ENCODE results near the gene JAZF1. TPM values are rescaled to one million over a fixed set of nuclear protein-coding genes. Genes with fewer than 3 reads are reported as not detected.

JAZF1 gene
- polyA plus RNA-seq, 4 donors, result 0.67 to 4.6 (median 3.5) TPM

DNA sequence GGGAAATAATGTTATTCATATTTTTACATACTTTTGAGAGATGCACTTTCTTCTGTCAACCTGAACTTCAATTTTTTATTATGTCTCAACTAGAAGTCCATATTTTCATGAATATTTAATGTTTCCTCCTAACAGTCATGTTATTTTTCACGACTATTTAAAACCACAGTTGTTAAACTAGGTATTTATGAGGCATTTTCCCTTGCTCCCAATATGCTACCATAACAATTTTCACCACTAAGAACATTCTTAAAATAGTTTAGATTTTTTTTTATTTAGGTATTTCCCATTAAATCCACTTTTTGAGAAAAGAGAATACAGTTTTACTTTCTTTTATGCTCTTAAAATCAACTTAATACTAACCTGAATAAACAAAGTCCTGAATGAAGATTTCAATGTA is 89.4 kb downstream of the JAZF1 start:
- Histone ChIP-seq H3K36me3 (ENCODE audit: control insufficient read depth in 3 of 3, insufficient read depth in 2 of 3, low read depth in 1 of 3, low read length in 3 of 3) (no peaks in the 10 kb centered on the region), H3K9me3 (ENCODE audit: control insufficient read depth in 2 of 2, insufficient read depth in 1 of 2, low read depth in 1 of 2, low read length in 1 of 2) (no peaks in the 10 kb centered on the region), H3K4me3 (ENCODE audit: low read depth in 1 of 3, low read length in 3 of 3) (no peak overlapping the region), H3K4me1 (ENCODE audit: control insufficient read depth in 3 of 3, insufficient read depth in 2 of 3, low read depth in 1 of 3, low read length in 2 of 3) (peaks cover 0 to 4% (median 0%) of the 10 kb centered on the region in 3 donors), H3K27ac (ENCODE audit: low read depth in 1 of 3, low read length in 2 of 3) (no peak overlapping the region), H3K27me3 (ENCODE audit: control insufficient read depth in 3 of 3, insufficient read depth in 3 of 3, low read length in 3 of 3) (no peaks in the 10 kb centered on the region)
- DNase-seq (no peak), FAIRE-seq (peak; percentile 26)
- WGBS, 3 donors, result 71 to 89% (median 71%) methylated on average over 1 of the region's 1 CpG

DNA sequence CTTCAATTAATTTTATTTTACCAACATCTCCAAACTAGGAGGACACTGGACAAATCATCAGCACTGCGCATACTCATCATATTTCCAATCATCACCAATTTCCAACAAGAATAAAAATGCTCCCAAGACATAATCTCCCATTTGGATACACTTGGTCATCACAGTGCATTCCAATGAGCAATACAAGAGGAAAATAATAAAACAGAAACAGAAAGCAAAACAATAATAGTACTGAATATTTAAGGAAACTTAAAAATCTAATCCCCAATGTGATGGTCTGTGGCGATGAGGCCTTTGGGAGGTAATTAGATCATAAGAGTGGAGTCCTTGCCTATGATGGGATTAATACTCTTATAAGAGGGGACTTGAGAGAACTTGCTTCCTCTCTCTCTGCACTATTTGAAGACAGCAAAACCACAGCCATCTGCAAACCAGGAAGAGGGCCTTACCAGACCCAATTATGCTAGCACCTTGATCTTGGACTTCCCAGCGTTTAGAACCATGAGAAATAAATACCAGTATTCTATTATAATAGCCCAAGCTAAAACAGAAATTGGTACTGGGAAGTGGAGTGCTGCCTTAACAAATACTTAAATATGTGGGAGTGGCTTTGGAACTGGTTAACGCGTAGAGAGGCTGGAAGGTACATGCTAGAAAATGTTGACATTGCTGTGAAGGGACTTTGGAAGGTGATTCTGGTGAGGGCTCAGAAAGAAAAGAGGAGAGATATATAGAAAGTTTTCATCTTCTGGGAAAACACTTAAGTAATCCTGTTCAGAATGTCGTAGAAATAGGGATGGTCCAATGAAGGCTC is 91.5 kb downstream of the JAZF1 start:
- H3K4me1 ChIP-seq (ENCODE audit: control insufficient read depth in 3 of 3, insufficient read depth in 2 of 3, low read depth in 1 of 3, low read length in 2 of 3), result peaks cover 0 to 4% (median 0%) of the 10 kb centered on the region in 3 donors
- DNase-seq, result no peak
- H3K27ac ChIP-seq (ENCODE audit: low read depth in 1 of 3, low read length in 2 of 3), result no peak overlapping the region
- H3K4me3 ChIP-seq (ENCODE audit: low read depth in 1 of 3, low read length in 3 of 3), result no peak overlapping the region
- WGBS, 3 donors, result 89 to 91% (median 91%) methylated on average over 6 of the region's 6 CpGs
- H3K9me3 ChIP-seq (ENCODE audit: control insufficient read depth in 2 of 2, insufficient read depth in 1 of 2, low read depth in 1 of 2, low read length in 1 of 2), result no peaks in the 10 kb centered on the region
- H3K36me3 ChIP-seq (ENCODE audit: control insufficient read depth in 3 of 3, insufficient read depth in 2 of 3, low read depth in 1 of 3, low read length in 3 of 3), result no peaks in the 10 kb centered on the region
- FAIRE-seq, result no peak
- no peaks in the 10 kb centered on the region for H3K27me3 ChIP-seq (ENCODE audit: control insufficient read depth in 3 of 3, insufficient read depth in 3 of 3, low read length in 3 of 3)

- FAIRE-seq, result no peak
- H3K4me3 ChIP-seq (ENCODE audit: low read depth in 1 of 3, low read length in 3 of 3), result no peak overlapping the region
- 79 to 85% (median 82%) methylated on average over 4 of the region's 4 CpGs for WGBS, 3 donors
- no peaks in the 10 kb centered on the region for H3K36me3 ChIP-seq (ENCODE audit: control insufficient read depth in 3 of 3, insufficient read depth in 2 of 3, low read depth in 1 of 3, low read length in 3 of 3)
- no peak for DNase-seq
- no peaks in the 10 kb centered on the region for H3K27me3 ChIP-seq (ENCODE audit: control insufficient read depth in 3 of 3, insufficient read depth in 3 of 3, low read length in 3 of 3)
- H3K27ac ChIP-seq (ENCODE audit: low read depth in 1 of 3, low read length in 2 of 3), result no peak overlapping the region
- peaks cover 0 to 4% (median 0%) of the 10 kb centered on the region in 3 donors for H3K4me1 ChIP-seq (ENCODE audit: control insufficient read depth in 3 of 3, insufficient read depth in 2 of 3, low read depth in 1 of 3, low read length in 2 of 3)
- H3K9me3 ChIP-seq (ENCODE audit: control insufficient read depth in 2 of 2, insufficient read depth in 1 of 2, low read depth in 1 of 2, low read length in 1 of 2), result no peaks in the 10 kb centered on the region
Measured at GRCh38 chr7:28088032-28088431, 92.6 kb downstream of the JAZF1 start.

- FAIRE-seq, result no peak
Measured at GRCh38 chr7:28086198-28086597, 94.4 kb downstream of the JAZF1 start.

DNA sequence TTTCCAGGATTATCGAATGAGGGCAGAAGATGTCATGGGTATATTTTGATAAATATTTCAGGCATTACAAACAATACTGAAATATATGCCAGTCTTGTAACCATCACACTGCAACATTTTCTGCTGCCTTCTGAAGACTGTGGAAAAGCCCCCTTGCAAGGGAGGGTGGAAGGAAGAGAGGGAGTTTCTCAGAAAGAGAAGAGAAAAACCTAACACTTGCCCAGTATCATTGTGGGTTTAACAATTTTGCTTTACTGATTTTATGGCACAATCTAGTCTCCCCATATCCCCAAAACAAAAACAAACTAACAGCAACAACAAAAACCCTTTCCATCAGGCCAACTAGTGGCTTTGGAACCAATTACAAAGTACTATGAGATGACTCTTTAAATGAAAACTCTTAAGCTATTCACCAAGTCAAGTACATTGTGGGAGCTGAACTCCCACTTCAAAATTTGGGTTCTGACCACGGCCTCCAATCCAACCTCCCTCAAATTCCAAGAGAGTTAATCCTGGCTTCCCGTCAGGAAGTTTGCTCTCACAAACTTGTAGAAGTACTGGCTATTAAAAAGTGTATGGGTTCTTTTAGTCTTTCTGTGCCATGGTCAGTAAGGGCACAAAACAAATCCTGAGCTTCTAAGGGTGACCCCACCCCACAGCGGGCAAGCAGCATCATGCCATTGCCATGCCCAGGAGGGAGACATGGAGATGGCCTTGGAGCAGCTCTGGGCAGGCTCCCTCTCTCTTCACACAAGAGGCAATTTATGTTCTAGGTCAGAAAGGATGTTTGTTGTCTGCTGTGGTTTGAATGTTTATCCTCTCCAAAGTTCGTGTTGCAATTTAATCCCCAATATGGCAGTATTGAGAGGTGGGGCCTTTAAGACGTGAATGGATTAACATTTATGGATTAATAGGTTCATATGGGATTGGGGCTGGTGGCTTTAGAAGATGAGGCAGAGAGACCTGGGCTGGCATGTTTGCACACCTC is 96.3 kb downstream of the JAZF1 start:
- H3K4me3 ChIP-seq (ENCODE audit: low read depth in 1 of 3, low read length in 3 of 3), result no peak overlapping the region
- 84 to 85% (median 85%) methylated on average over 6 of the region's 6 CpGs for WGBS, 3 donors
- H3K27me3 ChIP-seq (ENCODE audit: control insufficient read depth in 3 of 3, insufficient read depth in 3 of 3, low read length in 3 of 3), result no peaks in the 10 kb centered on the region
- no peaks in the 10 kb centered on the region for H3K36me3 ChIP-seq (ENCODE audit: control insufficient read depth in 3 of 3, insufficient read depth in 2 of 3, low read depth in 1 of 3, low read length in 3 of 3)
- H3K4me1 ChIP-seq (ENCODE audit: control insufficient read depth in 3 of 3, insufficient read depth in 2 of 3, low read depth in 1 of 3, low read length in 2 of 3), result peaks cover 0 to 3% (median 0%) of the 10 kb centered on the region in 3 donors
- H3K27ac ChIP-seq (ENCODE audit: low read depth in 1 of 3, low read length in 2 of 3), result no peak overlapping the region
- no peaks in the 10 kb centered on the region for H3K9me3 ChIP-seq (ENCODE audit: control insufficient read depth in 2 of 2, insufficient read depth in 1 of 2, low read depth in 1 of 2, low read length in 1 of 2)
- FAIRE-seq, result no peak
- DNase-seq, result no peak

More at GRCh38 chr7:28086198-28086597, 94.4 kb downstream of the JAZF1 start:
- 28 to 63% (median 32%) methylated on average over 2 of the region's 2 CpGs for WGBS, 3 donors
- no peaks in the 10 kb centered on the region for H3K36me3 ChIP-seq (ENCODE audit: control insufficient read depth in 3 of 3, insufficient read depth in 2 of 3, low read depth in 1 of 3, low read length in 3 of 3)
- no peak for DNase-seq
- H3K27me3 ChIP-seq (ENCODE audit: control insufficient read depth in 3 of 3, insufficient read depth in 3 of 3, low read length in 3 of 3), result no peaks in the 10 kb centered on the region
- no peak overlapping the region for H3K27ac ChIP-seq (ENCODE audit: low read depth in 1 of 3, low read length in 2 of 3)
- no peak overlapping the region for H3K4me3 ChIP-seq (ENCODE audit: low read depth in 1 of 3, low read length in 3 of 3)
- no peaks in the 10 kb centered on the region for H3K9me3 ChIP-seq (ENCODE audit: control insufficient read depth in 2 of 2, insufficient read depth in 1 of 2, low read depth in 1 of 2, low read length in 1 of 2)
- peaks cover 0 to 4% (median 0%) of the 10 kb centered on the region in 3 donors for H3K4me1 ChIP-seq (ENCODE audit: control insufficient read depth in 3 of 3, insufficient read depth in 2 of 3, low read depth in 1 of 3, low read length in 2 of 3)

DNA sequence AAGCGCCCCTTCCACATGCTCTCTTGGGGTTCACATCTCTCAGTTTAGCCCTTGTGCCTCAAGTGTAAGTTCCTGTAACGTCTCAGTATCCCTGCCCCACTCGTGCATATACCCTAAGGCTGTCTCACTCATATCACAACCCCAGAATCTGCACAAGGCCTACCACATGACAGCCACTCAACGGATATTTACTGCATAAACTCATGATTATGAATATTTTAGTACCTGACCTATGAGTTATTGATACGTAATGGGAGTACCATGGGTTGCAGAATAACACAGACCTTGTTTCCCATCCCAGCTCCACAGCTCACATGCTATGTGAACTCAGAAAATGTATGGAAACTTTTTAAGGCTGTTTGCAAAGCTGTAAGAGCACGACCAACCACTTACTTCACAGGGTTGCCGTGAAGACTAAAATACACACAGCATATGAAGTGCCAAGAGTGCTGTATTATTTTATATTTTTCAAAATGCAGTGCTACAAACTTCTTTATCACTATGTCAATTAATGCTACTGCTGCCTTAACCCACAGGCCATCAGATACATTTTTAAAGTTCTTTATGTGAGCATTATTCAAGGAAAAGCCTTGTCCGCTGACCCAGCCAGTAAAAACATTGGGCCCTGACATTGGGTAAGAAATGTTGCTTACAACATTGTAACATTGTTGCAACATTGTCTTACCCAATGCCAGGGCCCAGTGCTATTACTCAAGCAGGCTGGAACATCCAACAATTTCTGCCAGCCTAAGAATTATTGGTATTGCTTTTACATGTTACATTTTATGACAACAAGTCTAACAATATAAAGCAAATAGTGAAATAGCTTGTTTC is 97.2 kb downstream of the JAZF1 start:
- no peaks in the 10 kb centered on the region for H3K36me3 ChIP-seq (ENCODE audit: control insufficient read depth in 3 of 3, insufficient read depth in 2 of 3, low read depth in 1 of 3, low read length in 3 of 3)
- DNase-seq (no peak), FAIRE-seq (no peak)
- H3K27me3 ChIP-seq (ENCODE audit: control insufficient read depth in 3 of 3, insufficient read depth in 3 of 3, low read length in 3 of 3), result no peaks in the 10 kb centered on the region
- H3K27ac ChIP-seq (ENCODE audit: low read depth in 1 of 3, low read length in 2 of 3), result no peak overlapping the region
- no peaks in the 10 kb centered on the region for H3K4me1 ChIP-seq (ENCODE audit: control insufficient read depth in 3 of 3, insufficient read depth in 2 of 3, low read depth in 1 of 3, low read length in 2 of 3)
- WGBS, 3 donors, result 81 to 87% (median 82%) methylated on average over 8 of the region's 8 CpGs
- H3K4me3 ChIP-seq (ENCODE audit: low read depth in 1 of 3, low read length in 3 of 3), result no peak overlapping the region
- H3K9me3 ChIP-seq (ENCODE audit: control insufficient read depth in 2 of 2, insufficient read depth in 1 of 2, low read depth in 1 of 2, low read length in 1 of 2), result no peaks in the 10 kb centered on the region

DNA sequence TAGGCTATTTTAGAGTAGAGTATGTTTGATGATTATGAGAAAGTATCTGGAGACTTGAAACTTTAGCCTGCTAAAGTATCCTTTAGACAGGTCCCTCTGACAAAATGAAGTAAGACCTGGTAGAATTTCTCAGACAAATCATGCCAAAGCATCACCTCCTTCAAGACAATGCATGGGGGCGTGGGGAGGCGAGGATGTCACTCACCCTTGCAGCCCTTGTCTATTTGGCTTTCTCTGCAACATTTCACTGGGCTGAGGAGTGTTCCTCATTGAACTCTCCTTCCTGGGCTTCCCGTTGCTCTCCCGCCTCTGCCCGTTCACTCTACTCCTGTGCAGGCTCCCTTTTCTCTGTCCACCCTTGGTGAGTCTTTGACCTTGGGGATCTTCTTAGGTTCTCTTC is 98.5 kb downstream of the JAZF1 start:
- Histone ChIP-seq H3K4me3 (ENCODE audit: low read depth in 1 of 3, low read length in 3 of 3) (no peak overlapping the region), H3K4me1 (ENCODE audit: control insufficient read depth in 3 of 3, insufficient read depth in 2 of 3, low read depth in 1 of 3, low read length in 2 of 3) (peaks cover 0 to 3% (median 0%) of the 10 kb centered on the region in 3 donors), H3K36me3 (ENCODE audit: control insufficient read depth in 3 of 3, insufficient read depth in 2 of 3, low read depth in 1 of 3, low read length in 3 of 3) (no peaks in the 10 kb centered on the region), H3K9me3 (ENCODE audit: control insufficient read depth in 2 of 2, insufficient read depth in 1 of 2, low read depth in 1 of 2, low read length in 1 of 2) (no peaks in the 10 kb centered on the region), H3K27me3 (ENCODE audit: control insufficient read depth in 3 of 3, insufficient read depth in 3 of 3, low read length in 3 of 3) (no peaks in the 10 kb centered on the region), H3K27ac (ENCODE audit: low read depth in 1 of 3, low read length in 2 of 3) (no peak overlapping the region)
- FAIRE-seq, result no peak
- WGBS, 3 donors, result 84 to 96% (median 90%) methylated on average over 5 of the region's 5 CpGs
- DNase-seq, result no peak

- H3K27ac ChIP-seq (ENCODE audit: low read depth in 1 of 3, low read length in 2 of 3), result no peak overlapping the region
- no peaks in the 10 kb centered on the region for H3K27me3 ChIP-seq (ENCODE audit: control insufficient read depth in 3 of 3, insufficient read depth in 3 of 3, low read length in 3 of 3)
- H3K4me3 ChIP-seq (ENCODE audit: low read depth in 1 of 3, low read length in 3 of 3), result no peak overlapping the region
- FAIRE-seq (no peak), DNase-seq (no peak)
- no peaks in the 10 kb centered on the region for H3K9me3 ChIP-seq (ENCODE audit: control insufficient read depth in 2 of 2, insufficient read depth in 1 of 2, low read depth in 1 of 2, low read length in 1 of 2)
- WGBS, 3 donors, result 43 to 50% (median 45%) methylated on average over 5 of the region's 5 CpGs
- no peaks in the 10 kb centered on the region for H3K36me3 ChIP-seq (ENCODE audit: control insufficient read depth in 3 of 3, insufficient read depth in 2 of 3, low read depth in 1 of 3, low read length in 3 of 3)
- peaks cover 0 to 4% (median 3%) of the 10 kb centered on the region in 3 donors for H3K4me1 ChIP-seq (ENCODE audit: control insufficient read depth in 3 of 3, insufficient read depth in 2 of 3, low read depth in 1 of 3, low read length in 2 of 3)
Measured at GRCh38 chr7:28081016-28081415, 99.6 kb downstream of the JAZF1 start.
